Dermis microvascular lymphatic vessel endothelial cell (primary cell): ENCODE data around the gene PLA2G2F. TPM values are rescaled to one million over a fixed set of nuclear protein-coding genes. Genes with fewer than 3 reads are reported as not detected.

Experiments used
- DNase-seq, 2 donors: peaks; one replicate each; pipeline versions ENCODE4 v3.0.0 to v3.0.0-alpha.2; 2010; ENCODE audit warnings: low read depth in 2 of 2
- total RNA-seq: library from RNA; depleted of rRNA; stranded (reverse); fragments of >200 nt; gene quantifications from 2 replicates; pipeline ENCODE4 v1.2.1, GENCODE V29; 2014

Gene PLA2G2F
- total RNA-seq: not detected in 2 replicates

GRCh38 chr1:20138961-20139550 lies at the start of gene PLA2G2F:
PLA2G2F (plus strand) TSS chr1:20139323; CDS start chr1:20139428, 105 bp downstream.
- no peak for DNase-seq

- DNase-seq: no peak
These were observed 49.6 kb upstream of the PLA2G2F start for GRCh38 chr1:20089328-20090077.

- DNase-seq: no peak
These were observed 49.0 kb upstream of the PLA2G2F start for GRCh38 chr1:20090119-20090518.

- DNase-seq: no peak
These were observed 48.5 kb upstream of the PLA2G2F start for GRCh38 chr1:20090641-20091040.

GRCh38 chr1:20093303-20093702 lies 45.8 kb upstream of the PLA2G2F start:
- no peak for DNase-seq

- no peak for DNase-seq
These were observed 45.2 kb upstream of the PLA2G2F start for GRCh38 chr1:20093940-20094391.

- DNase-seq: no peak
These were observed 43.3 kb upstream of the PLA2G2F start for GRCh38 chr1:20095564-20096434.

GRCh38 chr1:20096840-20097447 lies 42.2 kb upstream of the PLA2G2F start:
- DNase-seq: no peak

GRCh38 chr1:20099533-20099932 lies 39.6 kb upstream of the PLA2G2F start:
- DNase-seq: no peak

- DNase-seq: peak; percentile 29 to 64
These were observed 38.3 kb upstream of the PLA2G2F start for GRCh38 chr1:20100632-20101355.

GRCh38 chr1:20102875-20103274 lies 36.2 kb upstream of the PLA2G2F start:
- no peak for DNase-seq

GRCh38 chr1:20105856-20106255 lies 33.3 kb upstream of the PLA2G2F start:
- DNase-seq: no peak

- no peak for DNase-seq
These were observed 31.8 kb upstream of the PLA2G2F start for GRCh38 chr1:20107351-20107750.

- no peak for DNase-seq
These were observed 31.3 kb upstream of the PLA2G2F start for GRCh38 chr1:20107796-20108195.

GRCh38 chr1:20108366-20109123 lies 30.6 kb upstream of the PLA2G2F start:
- DNase-seq: no peak

- DNase-seq: no peak
These were observed 29.8 kb upstream of the PLA2G2F start for GRCh38 chr1:20109223-20109856.

GRCh38 chr1:20110679-20111078 lies 28.4 kb upstream of the PLA2G2F start:
- peak; percentile 3 to 84 for DNase-seq

GRCh38 chr1:20111452-20111851 lies 27.7 kb upstream of the PLA2G2F start:
- no peak for DNase-seq

- DNase-seq: no peak
These were observed 26.7 kb upstream of the PLA2G2F start for GRCh38 chr1:20112279-20113000.
